ENCODE results near the gene SVIL.
"Not testable (repeated sequence)": the region's sequence is repeated elsewhere in the genome, so short reads cannot be mapped to it uniquely, and the experiment has no call there.

The SVIL gene

GRCh38 chr10:29510483-29511157 lies 124.2 kb downstream of the SVIL start:
- not testable (repeated sequence) for DNase-seq

- DNase-seq, result no peak
Observed at GRCh38 chr10:29508554-29509244, 126.1 kb downstream of the SVIL start.

- DNase-seq, result not testable (repeated sequence)
Observed at GRCh38 chr10:29507750-29508149, 127.0 kb downstream of the SVIL start.

- not testable (repeated sequence) for DNase-seq
Observed at GRCh38 chr10:29506324-29506921, 128.3 kb downstream of the SVIL start.

- DNase-seq, result no peak
Observed at GRCh38 chr10:29502351-29502750, 132.4 kb downstream of the SVIL start.

GRCh38 chr10:29501692-29502091 lies 133.1 kb downstream of the SVIL start:
- no peak for DNase-seq

- no peak for DNase-seq
Observed at GRCh38 chr10:29499993-29500537, 134.7 kb downstream of the SVIL start.

- peak; percentile 56 for DNase-seq
Observed at GRCh38 chr10:29496341-29497162, 138.2 kb downstream of the SVIL start.

- DNase-seq, result no peak
Observed at GRCh38 chr10:29495366-29495765, 139.4 kb downstream of the SVIL start.

GRCh38 chr10:29493697-29494096 lies 141.1 kb downstream of the SVIL start:
- no peak for DNase-seq

GRCh38 chr10:29492774-29493173 lies 142.0 kb downstream of the SVIL start:
- DNase-seq, result no peak

- DNase-seq, result no peak
Observed at GRCh38 chr10:29491918-29492317, 142.9 kb downstream of the SVIL start.

GRCh38 chr10:29490781-29491280 lies 143.9 kb downstream of the SVIL start:
- DNase-seq, result not testable (repeated sequence)

- DNase-seq, result not testable (repeated sequence)
Observed at GRCh38 chr10:29488471-29488870, 146.3 kb downstream of the SVIL start.

- not testable (repeated sequence) for DNase-seq
Observed at GRCh38 chr10:29487884-29488266, 146.9 kb downstream of the SVIL start.

GRCh38 chr10:29487032-29487883 lies 147.5 kb downstream of the SVIL start:
- DNase-seq, result not testable (repeated sequence)

- DNase-seq, result peak; percentile 41
Observed at GRCh38 chr10:29486433-29486832, 148.3 kb downstream of the SVIL start.

GRCh38 chr10:29484677-29485076 lies 150.1 kb downstream of the SVIL start:
- not testable (repeated sequence) for DNase-seq

GRCh38 chr10:29482591-29483431 lies 152.0 kb downstream of the SVIL start:
- peak; percentile 47 for DNase-seq

GRCh38 chr10:29481906-29482440 lies 152.8 kb downstream of the SVIL start:
- DNase-seq, result no peak
